ENCODE data around the gene EIF3K. TPM values are rescaled to one million over a fixed set of nuclear protein-coding genes. Genes with fewer than 3 reads are reported as not detected.

The EIF3K gene
- polyA plus RNA-seq, 1 donor (not counting 4 experiments of a cell fraction or from before 2014, with no cell fraction given): 240 TPM

- H3K36me3 ChIP-seq (ENCODE audit: control insufficient read depth in 2 of 2, extremely low read depth in 1 of 2, insufficient read depth in 2 of 2, low read length in 2 of 2): peaks cover 24 to 43% of the 10 kb centered on the region in 2 experiments
- DNase-seq (ENCODE audit: low read depth, low spot score): no peak
- dilution Hi-C loops (cut with MboI; ENCODE audit: extremely low pct_ligation_motif_present, low sequenced_read_pairs): no loop called here
- H3K4me3 ChIP-seq (ENCODE audit: control insufficient read depth in 2 of 3, extremely low read depth in 1 of 3, insufficient read depth in 2 of 3, low read depth in 1 of 3, low read length in 3 of 3): peak overlapping the region in 1 of 3 experiments; percentile 3
- peak overlapping the region; percentile 99 for H3K9ac ChIP-seq (ENCODE audit: control insufficient read depth, extremely low read depth, insufficient read depth, low read length)
- no peak overlapping the region for H2AFZ ChIP-seq (ENCODE audit: control insufficient read depth, low read length)
- H3K27me3 ChIP-seq (ENCODE audit: control insufficient read depth, extremely low read depth, insufficient read depth, low read length): no peaks in the 10 kb centered on the region
- no peak for FAIRE-seq
- no peaks in the 10 kb centered on the region for H4K20me1 ChIP-seq (ENCODE audit: control insufficient read depth, extremely low read depth, insufficient read depth, low read length)
- H3K9me3 ChIP-seq (ENCODE audit: control insufficient read depth, low read depth, low read length): no peaks in the 10 kb centered on the region
- peaks cover 66% of the 10 kb centered on the region for H3K4me1 ChIP-seq (ENCODE audit: control insufficient read depth, extremely low read depth, insufficient read depth, low read length)
- peaks cover 2% of the 10 kb centered on the region for H3K9me1 ChIP-seq (ENCODE audit: control insufficient read depth, extremely low read depth, insufficient read depth, low read length)
- H3K79me2 ChIP-seq (ENCODE audit: control insufficient read depth, insufficient read depth, low read length): peaks cover 82% of the 10 kb centered on the region
- peak overlapping the region; percentile 100 for H3K27ac ChIP-seq (ENCODE audit: control insufficient read depth, insufficient read depth, low read length)
- H3K4me2 ChIP-seq (ENCODE audit: control insufficient read depth, extremely low read depth, insufficient read depth, low read depth, low read length): no peak overlapping the region
- TF ChIP-seq EZH2 (IDR thresholded peaks at IDR 0.05; ENCODE audit: low read length) (no peak), CTCF (optimal IDR thresholded peaks at IDR 0.05 in 1 of 3, IDR thresholded peaks at IDR 0.05 in 1 of 3, conservative IDR thresholded peaks at IDR 0.05 in 1 of 3; ENCODE audit: extremely low read depth in 1 of 3, insufficient read depth in 2 of 3, low read length in 3 of 3) (no peak)
These were observed 63.3 kb downstream of the EIF3K start for GRCh38 chr19:38682195-38682867.

DNA sequence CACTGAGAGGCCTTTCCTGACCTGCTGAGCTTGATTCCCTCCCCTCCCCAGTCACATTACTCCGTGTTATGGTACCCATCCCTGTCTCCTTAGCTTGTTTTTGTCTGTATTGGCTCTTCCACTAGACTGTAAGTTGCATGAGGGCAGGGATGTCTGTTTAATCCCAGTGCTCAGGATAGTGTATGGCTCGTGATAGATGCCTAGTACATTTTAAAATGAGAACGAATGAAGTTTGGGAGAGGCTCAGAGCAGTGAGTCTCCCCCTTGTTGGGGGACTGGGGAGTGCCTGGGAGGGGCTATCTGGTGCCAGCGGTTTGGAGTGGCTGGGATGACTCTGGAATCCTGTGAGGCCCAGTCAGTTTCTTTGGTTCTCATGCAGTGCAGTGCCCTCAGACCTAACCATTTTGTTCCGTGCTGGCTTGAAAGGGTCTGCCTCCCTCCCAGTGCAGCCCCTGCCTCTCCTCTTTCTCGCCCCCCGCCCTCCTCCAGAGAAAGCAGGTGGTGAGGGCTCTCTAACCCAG is 63.9 kb downstream of the EIF3K start:
- dilution Hi-C loops (cut with MboI; ENCODE audit: extremely low pct_ligation_motif_present, low sequenced_read_pairs): no loop called here
- Histone ChIP-seq H4K20me1 (ENCODE audit: control insufficient read depth, extremely low read depth, insufficient read depth, low read length) (no peaks in the 10 kb centered on the region), H3K79me2 (ENCODE audit: control insufficient read depth, insufficient read depth, low read length) (peaks cover 82% of the 10 kb centered on the region)

More for the DNA sequence above, 63.9 kb downstream of the EIF3K start:
- no peak overlapping the region for H2AFZ ChIP-seq (ENCODE audit: control insufficient read depth, low read length)
- peak overlapping the region in 1 of 3 experiments; percentile 3 for H3K4me3 ChIP-seq (ENCODE audit: control insufficient read depth in 2 of 3, extremely low read depth in 1 of 3, insufficient read depth in 2 of 3, low read depth in 1 of 3, low read length in 3 of 3)
- peaks cover 23 to 47% of the 10 kb centered on the region in 2 experiments for H3K36me3 ChIP-seq (ENCODE audit: control insufficient read depth in 2 of 2, extremely low read depth in 1 of 2, insufficient read depth in 2 of 2, low read length in 2 of 2)
- no peaks in the 10 kb centered on the region for H3K27me3 ChIP-seq (ENCODE audit: control insufficient read depth, extremely low read depth, insufficient read depth, low read length)
- DNase-seq (ENCODE audit: low read depth, low spot score) (no peak), FAIRE-seq (no peak)
- peak overlapping the region; percentile 94 for H3K4me2 ChIP-seq (ENCODE audit: control insufficient read depth, extremely low read depth, insufficient read depth, low read depth, low read length)
- TF ChIP-seq EZH2 (IDR thresholded peaks at IDR 0.05; ENCODE audit: low read length): no peak
- no peak for TF ChIP-seq CTCF (optimal IDR thresholded peaks at IDR 0.05 in 1 of 3, IDR thresholded peaks at IDR 0.05 in 1 of 3, conservative IDR thresholded peaks at IDR 0.05 in 1 of 3; ENCODE audit: extremely low read depth in 1 of 3, insufficient read depth in 2 of 3, low read length in 3 of 3)
- H3K9me3 ChIP-seq (ENCODE audit: control insufficient read depth, low read depth, low read length): no peaks in the 10 kb centered on the region
- peaks cover 2% of the 10 kb centered on the region for H3K9me1 ChIP-seq (ENCODE audit: control insufficient read depth, extremely low read depth, insufficient read depth, low read length)
- H3K27ac ChIP-seq (ENCODE audit: control insufficient read depth, insufficient read depth, low read length): peak overlapping the region; percentile 100
- peaks cover 72% of the 10 kb centered on the region for H3K4me1 ChIP-seq (ENCODE audit: control insufficient read depth, extremely low read depth, insufficient read depth, low read length)
- peak overlapping the region; percentile 99 for H3K9ac ChIP-seq (ENCODE audit: control insufficient read depth, extremely low read depth, insufficient read depth, low read length)
